Measurements from ENCODE around the gene DAP. TPM values are rescaled to one million over a fixed set of nuclear protein-coding genes. Genes with fewer than 3 reads are reported as not detected.

Gene DAP
- polyA plus RNA-seq, 1 donor (not counting 4 experiments of a cell fraction or from before 2014, with no cell fraction given), result 30.4 TPM

GRCh38 chr5:10699281-10699874 lies 61.7 kb downstream of the DAP start:
- no peaks in the 10 kb centered on the region for H3K36me3 ChIP-seq (ENCODE audit: control insufficient read depth in 2 of 2, extremely low read depth in 1 of 2, insufficient read depth in 2 of 2, low read length in 2 of 2)
- H3K4me1 ChIP-seq (ENCODE audit: control insufficient read depth, extremely low read depth, insufficient read depth, low read length), result peaks cover 32% of the 10 kb centered on the region
- TF ChIP-seq, protein P1, sequence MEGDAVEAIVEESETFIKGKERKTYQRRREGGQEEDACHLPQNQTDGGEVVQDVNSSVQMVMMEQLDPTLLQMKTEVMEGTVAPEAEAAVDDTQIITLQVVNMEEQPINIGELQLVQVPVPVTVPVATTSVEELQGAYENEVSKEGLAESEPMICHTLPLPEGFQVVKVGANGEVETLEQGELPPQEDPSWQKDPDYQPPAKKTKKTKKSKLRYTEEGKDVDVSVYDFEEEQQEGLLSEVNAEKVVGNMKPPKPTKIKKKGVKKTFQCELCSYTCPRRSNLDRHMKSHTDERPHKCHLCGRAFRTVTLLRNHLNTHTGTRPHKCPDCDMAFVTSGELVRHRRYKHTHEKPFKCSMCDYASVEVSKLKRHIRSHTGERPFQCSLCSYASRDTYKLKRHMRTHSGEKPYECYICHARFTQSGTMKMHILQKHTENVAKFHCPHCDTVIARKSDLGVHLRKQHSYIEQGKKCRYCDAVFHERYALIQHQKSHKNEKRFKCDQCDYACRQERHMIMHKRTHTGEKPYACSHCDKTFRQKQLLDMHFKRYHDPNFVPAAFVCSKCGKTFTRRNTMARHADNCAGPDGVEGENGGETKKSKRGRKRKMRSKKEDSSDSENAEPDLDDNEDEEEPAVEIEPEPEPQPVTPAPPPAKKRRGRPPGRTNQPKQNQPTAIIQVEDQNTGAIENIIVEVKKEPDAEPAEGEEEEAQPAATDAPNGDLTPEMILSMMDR (optimal IDR thresholded peaks at IDR 0.05 in 1 of 3, IDR thresholded peaks at IDR 0.05 in 1 of 3, conservative IDR thresholded peaks at IDR 0.05 in 1 of 3; ENCODE audit: extremely low read depth in 1 of 3, insufficient read depth in 2 of 3, low read length in 3 of 3), result no peak
- H3K9me1 ChIP-seq (ENCODE audit: control insufficient read depth, extremely low read depth, insufficient read depth, low read length), result no peaks in the 10 kb centered on the region
- H3K9me3 ChIP-seq (ENCODE audit: control insufficient read depth, low read depth, low read length), result no peaks in the 10 kb centered on the region
- peaks cover 4% of the 10 kb centered on the region for H3K79me2 ChIP-seq (ENCODE audit: control insufficient read depth, insufficient read depth, low read length)
- FAIRE-seq, result no peak
- no peak overlapping the region for H3K27ac ChIP-seq (ENCODE audit: control insufficient read depth, insufficient read depth, low read length)
- no peak overlapping the region for H3K4me3 ChIP-seq (ENCODE audit: control insufficient read depth in 2 of 3, extremely low read depth in 1 of 3, insufficient read depth in 2 of 3, low read depth in 1 of 3, low read length in 3 of 3)
- dilution Hi-C loops (cut with MboI; ENCODE audit: extremely low pct_ligation_motif_present, low sequenced_read_pairs), result no loop called here
- DNase-seq (ENCODE audit: low read depth, low spot score), result no peak
- no peak overlapping the region for H3K9ac ChIP-seq (ENCODE audit: control insufficient read depth, extremely low read depth, insufficient read depth, low read length)
- H2AFZ ChIP-seq (ENCODE audit: control insufficient read depth, low read length), result no peak overlapping the region
- no peaks in the 10 kb centered on the region for H3K27me3 ChIP-seq (ENCODE audit: control insufficient read depth, extremely low read depth, insufficient read depth, low read length)
- H4K20me1 ChIP-seq (ENCODE audit: control insufficient read depth, extremely low read depth, insufficient read depth, low read length), result no peaks in the 10 kb centered on the region
- no peak overlapping the region for H3K4me2 ChIP-seq (ENCODE audit: control insufficient read depth, extremely low read depth, insufficient read depth, low read depth, low read length)

GRCh38 chr5:10695759-10696543 lies 65.1 kb downstream of the DAP start:
- FAIRE-seq (no peak), DNase-seq (ENCODE audit: low read depth, low spot score) (no peak)
- TF ChIP-seq EZH2 (IDR thresholded peaks at IDR 0.05; ENCODE audit: low read length), result no peak
- Histone ChIP-seq H3K27ac (ENCODE audit: control insufficient read depth, insufficient read depth, low read length) (no peak overlapping the region), H3K9me3 (ENCODE audit: control insufficient read depth, low read depth, low read length) (no peaks in the 10 kb centered on the region), H3K79me2 (ENCODE audit: control insufficient read depth, insufficient read depth, low read length) (peaks cover 6% of the 10 kb centered on the region), H3K36me3 (ENCODE audit: control insufficient read depth in 2 of 2, extremely low read depth in 1 of 2, insufficient read depth in 2 of 2, low read length in 2 of 2) (no peaks in the 10 kb centered on the region), H3K4me1 (ENCODE audit: control insufficient read depth, extremely low read depth, insufficient read depth, low read length) (peaks cover 15% of the 10 kb centered on the region), H3K4me3 (ENCODE audit: control insufficient read depth in 2 of 3, extremely low read depth in 1 of 3, insufficient read depth in 2 of 3, low read depth in 1 of 3, low read length in 3 of 3) (no peak overlapping the region), H4K20me1 (ENCODE audit: control insufficient read depth, extremely low read depth, insufficient read depth, low read length) (no peaks in the 10 kb centered on the region), H3K9ac (ENCODE audit: control insufficient read depth, extremely low read depth, insufficient read depth, low read length) (no peak overlapping the region), H3K27me3 (ENCODE audit: control insufficient read depth, extremely low read depth, insufficient read depth, low read length) (no peaks in the 10 kb centered on the region), H3K9me1 (ENCODE audit: control insufficient read depth, extremely low read depth, insufficient read depth, low read length) (no peaks in the 10 kb centered on the region), H3K4me2 (ENCODE audit: control insufficient read depth, extremely low read depth, insufficient read depth, low read depth, low read length) (no peak overlapping the region), H2AFZ (ENCODE audit: control insufficient read depth, low read length) (no peak overlapping the region)
- dilution Hi-C loops (cut with MboI; ENCODE audit: extremely low pct_ligation_motif_present, low sequenced_read_pairs), result no loop called here

Data from keratinocyte (primary cell).